Measurements from ENCODE around the gene TMEM31. TPM values are rescaled to one million over a fixed set of nuclear protein-coding genes. Genes with fewer than 3 reads are reported as not detected.

TMEM31 gene
- total and polyA plus RNA-seq, 2 donors from 2014 or later = 0.38 TPM; not detected in 1

DNA sequence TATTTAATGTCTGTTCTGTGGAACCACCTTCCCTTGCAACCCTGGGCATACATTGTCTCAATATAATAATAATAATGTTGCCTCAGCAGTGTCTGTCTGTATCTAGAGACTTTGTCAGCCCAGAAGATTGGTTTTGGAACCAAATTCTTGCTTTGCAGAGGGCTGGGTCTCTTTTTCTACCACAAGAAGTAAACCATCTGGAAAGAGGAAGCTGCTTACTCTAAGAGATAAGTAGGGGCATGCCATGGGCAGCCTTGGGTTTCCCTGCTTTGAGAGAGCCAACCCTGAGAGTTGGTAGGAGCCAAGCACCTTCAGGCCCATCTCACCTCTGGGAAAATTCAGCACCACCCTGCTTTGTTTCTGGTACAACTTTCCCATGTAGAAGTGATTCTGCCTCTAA, 27.0 kb downstream of the TMEM31 start:
- Histone ChIP-seq H3K9me3 (ENCODE audit: control insufficient read depth in 2 of 3, insufficient read depth in 1 of 3, low read length in 3 of 3) (no peaks in the 10 kb centered on the region), H3K36me3 (ENCODE audit: control insufficient read depth in 2 of 3, insufficient read depth in 3 of 3, low read length in 3 of 3) (no peaks in the 10 kb centered on the region), H3K4me3 (ENCODE audit: low read length in 3 of 3) (no peak overlapping the region), H3K27ac (ENCODE audit: low read depth in 2 of 2, low read length in 2 of 2) (no peak overlapping the region), H3K4me1 (ENCODE audit: control insufficient read depth in 2 of 3, insufficient read depth in 2 of 3, low read depth in 1 of 3, low read length in 3 of 3) (no peaks in the 10 kb centered on the region), H3K27me3 (ENCODE audit: control insufficient read depth, insufficient read depth, low read length) (peaks cover 2% of the 10 kb centered on the region), H3K9ac (ENCODE audit: low read length in 3 of 3) (no peak overlapping the region)
- DNase-seq (no peak), FAIRE-seq (no peak)
- TF ChIP-seq, protein P1, sequence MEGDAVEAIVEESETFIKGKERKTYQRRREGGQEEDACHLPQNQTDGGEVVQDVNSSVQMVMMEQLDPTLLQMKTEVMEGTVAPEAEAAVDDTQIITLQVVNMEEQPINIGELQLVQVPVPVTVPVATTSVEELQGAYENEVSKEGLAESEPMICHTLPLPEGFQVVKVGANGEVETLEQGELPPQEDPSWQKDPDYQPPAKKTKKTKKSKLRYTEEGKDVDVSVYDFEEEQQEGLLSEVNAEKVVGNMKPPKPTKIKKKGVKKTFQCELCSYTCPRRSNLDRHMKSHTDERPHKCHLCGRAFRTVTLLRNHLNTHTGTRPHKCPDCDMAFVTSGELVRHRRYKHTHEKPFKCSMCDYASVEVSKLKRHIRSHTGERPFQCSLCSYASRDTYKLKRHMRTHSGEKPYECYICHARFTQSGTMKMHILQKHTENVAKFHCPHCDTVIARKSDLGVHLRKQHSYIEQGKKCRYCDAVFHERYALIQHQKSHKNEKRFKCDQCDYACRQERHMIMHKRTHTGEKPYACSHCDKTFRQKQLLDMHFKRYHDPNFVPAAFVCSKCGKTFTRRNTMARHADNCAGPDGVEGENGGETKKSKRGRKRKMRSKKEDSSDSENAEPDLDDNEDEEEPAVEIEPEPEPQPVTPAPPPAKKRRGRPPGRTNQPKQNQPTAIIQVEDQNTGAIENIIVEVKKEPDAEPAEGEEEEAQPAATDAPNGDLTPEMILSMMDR (IDR thresholded peaks at IDR 0.05; ENCODE audit: borderline replicate concordance, extremely low read depth, insufficient read depth) = no peak
- intact Hi-C loops (cut with DNase I) = no loop called here

DNA sequence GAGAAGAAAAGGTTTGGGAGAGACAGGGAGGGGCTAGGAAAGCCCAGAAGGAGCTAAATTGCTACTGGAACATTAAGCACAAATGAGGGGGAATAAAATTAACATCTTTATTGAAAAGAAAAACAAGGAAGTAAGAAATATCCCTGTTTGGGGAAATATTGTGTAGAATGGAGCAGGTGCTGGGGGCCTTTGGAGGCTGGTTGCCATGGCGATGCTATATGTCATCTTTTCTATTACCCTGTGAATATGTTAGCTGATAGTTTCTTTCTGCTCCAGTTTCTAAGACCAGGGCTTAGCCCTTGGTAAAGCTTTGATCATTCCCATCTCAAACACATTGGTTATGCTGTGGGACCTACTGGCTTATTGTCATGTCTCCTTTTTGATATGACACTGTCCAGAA, 28.7 kb downstream of the TMEM31 start:
- FAIRE-seq = no peak
- no peaks in the 10 kb centered on the region for H3K36me3 ChIP-seq (ENCODE audit: control insufficient read depth in 2 of 3, insufficient read depth in 3 of 3, low read length in 3 of 3)
- intact Hi-C loops (cut with DNase I) = no loop called here
- TF ChIP-seq, protein P1 (IDR thresholded peaks at IDR 0.05; ENCODE audit: borderline replicate concordance, extremely low read depth, insufficient read depth) = no peak
- no peaks in the 10 kb centered on the region for H3K9me3 ChIP-seq (ENCODE audit: control insufficient read depth in 2 of 3, insufficient read depth in 1 of 3, low read length in 3 of 3)
- H3K4me3 ChIP-seq (ENCODE audit: low read length in 3 of 3) = no peak overlapping the region
- no peak overlapping the region for H3K27ac ChIP-seq (ENCODE audit: low read depth in 2 of 2, low read length in 2 of 2)
- no peak for DNase-seq
- no peaks in the 10 kb centered on the region for H3K27me3 ChIP-seq (ENCODE audit: control insufficient read depth, insufficient read depth, low read length)
- no peaks in the 10 kb centered on the region for H3K4me1 ChIP-seq (ENCODE audit: control insufficient read depth in 2 of 3, insufficient read depth in 2 of 3, low read depth in 1 of 3, low read length in 3 of 3)
- H3K9ac ChIP-seq (ENCODE audit: low read length in 3 of 3) = no peak overlapping the region

DNA sequence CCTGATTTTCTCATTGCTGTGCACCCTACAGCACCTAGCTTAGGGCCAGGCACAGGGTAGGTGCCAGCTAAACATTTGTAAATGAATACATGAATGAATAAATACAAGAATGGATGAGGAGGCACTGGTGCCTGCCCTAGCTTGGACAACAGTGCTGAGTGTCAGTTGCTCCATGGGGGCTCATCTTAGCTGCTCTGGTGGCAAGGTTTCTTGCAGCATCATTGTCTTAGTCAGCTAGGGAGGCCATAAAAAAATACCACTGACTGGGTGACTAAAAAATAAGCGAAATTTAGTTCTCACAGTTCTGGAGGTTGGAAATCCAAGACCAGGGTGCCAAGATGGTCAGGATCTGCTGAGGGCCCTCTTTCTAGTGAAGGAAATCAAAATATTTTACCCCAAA, 31.2 kb downstream of the TMEM31 start:
- no peaks in the 10 kb centered on the region for H3K9me3 ChIP-seq (ENCODE audit: control insufficient read depth in 2 of 3, insufficient read depth in 1 of 3, low read length in 3 of 3)
- no peaks in the 10 kb centered on the region for H3K27me3 ChIP-seq (ENCODE audit: control insufficient read depth, insufficient read depth, low read length)
- H3K4me1 ChIP-seq (ENCODE audit: control insufficient read depth in 2 of 3, insufficient read depth in 2 of 3, low read depth in 1 of 3, low read length in 3 of 3) = no peaks in the 10 kb centered on the region
- TF ChIP-seq, protein P1 (IDR thresholded peaks at IDR 0.05; ENCODE audit: borderline replicate concordance, extremely low read depth, insufficient read depth) = no peak
- DNase-seq (no peak), FAIRE-seq (no peak)
- no peak overlapping the region for H3K27ac ChIP-seq (ENCODE audit: low read depth in 2 of 2, low read length in 2 of 2)
- intact Hi-C loops (cut with DNase I) = no loop called here
- H3K9ac ChIP-seq (ENCODE audit: low read length in 3 of 3) = no peak overlapping the region
- H3K4me3 ChIP-seq (ENCODE audit: low read length in 3 of 3) = no peak overlapping the region
- no peaks in the 10 kb centered on the region for H3K36me3 ChIP-seq (ENCODE audit: control insufficient read depth in 2 of 3, insufficient read depth in 3 of 3, low read length in 3 of 3)

DNA sequence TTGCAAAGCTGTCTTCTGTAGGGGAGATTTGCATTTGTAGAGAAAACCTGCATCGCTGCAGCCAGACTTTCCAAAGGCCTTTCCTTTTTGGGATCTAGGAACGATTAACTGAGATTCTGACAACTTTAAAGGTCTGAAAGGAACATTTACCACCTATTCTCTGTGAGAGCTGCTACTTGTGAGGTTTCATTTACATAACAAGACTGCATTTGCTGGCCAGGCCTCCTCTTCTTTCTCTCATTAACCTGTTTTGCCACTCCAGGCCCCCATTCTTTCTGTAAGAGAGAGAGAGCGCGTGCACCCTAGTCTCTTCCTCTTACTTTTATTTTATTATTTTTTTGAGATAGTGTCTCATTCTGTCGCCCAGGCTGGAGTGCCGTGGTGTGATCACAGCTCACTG, 31.6 kb downstream of the TMEM31 start:
- intact Hi-C loops (cut with DNase I) = no loop called here
- no peak overlapping the region for H3K9ac ChIP-seq (ENCODE audit: low read length in 3 of 3)
- H3K27me3 ChIP-seq (ENCODE audit: control insufficient read depth, insufficient read depth, low read length) = no peaks in the 10 kb centered on the region
- DNase-seq (no peak), FAIRE-seq (no peak)
- H3K36me3 ChIP-seq (ENCODE audit: control insufficient read depth in 2 of 3, insufficient read depth in 3 of 3, low read length in 3 of 3) = no peaks in the 10 kb centered on the region
- H3K9me3 ChIP-seq (ENCODE audit: control insufficient read depth in 2 of 3, insufficient read depth in 1 of 3, low read length in 3 of 3) = no peaks in the 10 kb centered on the region
- H3K4me3 ChIP-seq (ENCODE audit: low read length in 3 of 3) = no peak overlapping the region
- TF ChIP-seq, protein P1 (IDR thresholded peaks at IDR 0.05; ENCODE audit: borderline replicate concordance, extremely low read depth, insufficient read depth) = no peak
- H3K4me1 ChIP-seq (ENCODE audit: control insufficient read depth in 2 of 3, insufficient read depth in 2 of 3, low read depth in 1 of 3, low read length in 3 of 3) = no peaks in the 10 kb centered on the region
- no peak overlapping the region for H3K27ac ChIP-seq (ENCODE audit: low read depth in 2 of 2, low read length in 2 of 2)

All from kidney (tissue), 14 donors.